HEK293T (cell line): ENCODE data around the gene CCM2.

ENCODE experiments used
- CTCF ChIA-PET: fragments of 350-600 bp; formaldehyde crosslinking; extraction: SDS; loops from one replicate; lab custom pipeline; 2021; ENCODE audit warnings: antibody characterized with exemption, inconsistent platforms; lab: Yijun Ruan, JAX
- POLR2A ChIA-PET: fragments of 350-600 bp; formaldehyde crosslinking; extraction: SDS; loops from one replicate; lab custom pipeline; 2020; ENCODE audit warnings: antibody characterized with exemption, inconsistent platforms; lab: Yijun Ruan, JAX
- DNase-seq: peaks from one replicate; pipeline ENCODE4 v3.0.0; 2012; ENCODE audit warnings: mixed read lengths; ENCODE audit errors: extremely low spot score
- ARNT ChIP-seq: fragments of 450-650 bp; IDR thresholded peaks from 2 replicates; pipeline ENCODE4 v1.6.1; 2017; ENCODE audit warnings: mild to moderate bottlenecking
- BHLHE40 ChIP-seq: fragments of 450-650 bp; IDR thresholded peaks from 2 replicates; pipeline ENCODE4 v1.6.1; 2016; ENCODE audit warnings: mild to moderate bottlenecking, moderate library complexity, borderline replicate concordance
- CTBP1 ChIP-seq: fragments of 450-650 bp; IDR thresholded peaks from 2 replicates; pipeline ENCODE4 v1.6.1; 2016; ENCODE audit warnings: borderline replicate concordance
- ELF4 ChIP-seq: fragments of 450-650 bp; IDR thresholded peaks from 2 replicates; pipeline ENCODE4 v1.6.1; 2017; ENCODE audit warnings: antibody characterized with exemption
- FOXA1 ChIP-seq: fragments of 450-650 bp; IDR thresholded peaks from 2 replicates; pipeline ENCODE4 v1.6.1; 2016; ENCODE audit warnings: mild to moderate bottlenecking
- FOXK2 ChIP-seq: fragments of 450-650 bp; IDR thresholded peaks from 2 replicates; pipeline ENCODE4 v1.6.1; 2016; ENCODE audit warnings: mild to moderate bottlenecking
- FOXM1 ChIP-seq: fragments of 450-650 bp; IDR thresholded peaks from 2 replicates; pipeline ENCODE4 v1.6.1; 2017; ENCODE audit warnings: mild to moderate bottlenecking, borderline replicate concordance
- HDGF ChIP-seq: fragments of 450-650 bp; IDR thresholded peaks from 2 replicates; pipeline ENCODE4 v1.6.1; 2017; ENCODE audit warnings: antibody characterized with exemption, borderline replicate concordance
- L3MBTL2 ChIP-seq: fragments of 450-650 bp; conservative IDR thresholded peaks from 2 replicates; pipeline ENCODE4 v1.6.1; 2016; ENCODE audit warnings: mild to moderate bottlenecking
- LEF1 ChIP-seq: fragments of 450-650 bp; IDR thresholded peaks from 2 replicates; pipeline ENCODE4 v1.6.1; 2017; ENCODE audit warnings: mild to moderate bottlenecking, borderline replicate concordance
- NFRKB ChIP-seq: fragments of 450-650 bp; IDR thresholded peaks from 2 replicates; pipeline ENCODE4 v1.6.1; 2016; ENCODE audit warnings: mild to moderate bottlenecking, moderate library complexity
- PKNOX1 ChIP-seq: fragments of 450-650 bp; IDR thresholded peaks from 2 replicates; pipeline ENCODE4 v1.6.1; 2016
- SP1 ChIP-seq: fragments of 450-650 bp; IDR thresholded peaks from 2 replicates; pipeline ENCODE4 v1.6.1; 2017
- SUZ12 ChIP-seq: fragments of 450-650 bp; IDR thresholded peaks from 2 replicates; pipeline ENCODE4 v1.6.1; 2016; ENCODE audit warnings: mild to moderate bottlenecking
- TARDBP ChIP-seq: fragments of 450-650 bp; IDR thresholded peaks from 2 replicates; pipeline ENCODE4 v1.6.1; 2016
- ZNF384 ChIP-seq: fragments of 450-650 bp; IDR thresholded peaks from 2 replicates; pipeline ENCODE4 v1.6.1; 2016

Gene CCM2

GRCh38 chr7:44975331-44976039, 24.5 kb upstream of the CCM2 start:
- TF ChIP-seq ZNF384: no peak
- TF ChIP-seq SP1: no peak
- TF ChIP-seq ELF4: no peak
- TF ChIP-seq ARNT: no peak
- no peak for TF ChIP-seq NFRKB
- TF ChIP-seq CTBP1: no peak
- no peak for TF ChIP-seq FOXK2
- TF ChIP-seq FOXM1: no peak
- no peak for TF ChIP-seq L3MBTL2
- TF ChIP-seq SUZ12: no peak
- no peak for TF ChIP-seq HDGF
- TF ChIP-seq PKNOX1: no peak
- TF ChIP-seq LEF1: no peak
- TF ChIP-seq FOXA1: no peak
- no peak for TF ChIP-seq BHLHE40
- no peak for TF ChIP-seq TARDBP
- DNase-seq: no peak
- ChIA-PET CTCF (interaction anchor here (1.1 to 4.2 kb wide), 3 partner anchors 117 to 161 kb away, joined by 3 to 76 read pairs (median 8); no protein-coding TSS in a partner anchor), POLR2A (interaction anchor here (1.5 to 5.6 kb wide), 2 partner anchors 9 to 22 kb away, joined by 3 to 71 read pairs; no protein-coding TSS in a partner anchor)

- no peak for DNase-seq
- POLR2A ChIA-PET: interaction anchor here (1.5 to 5.6 kb wide), 2 partner anchors 8 to 22 kb away, joined by 3 to 71 read pairs; no protein-coding TSS in a partner anchor
- CTCF ChIA-PET: no interaction called here
- TF ChIP-seq NFRKB (no peak), ARNT (no peak), L3MBTL2 (no peak), CTBP1 (no peak), BHLHE40 (no peak), TARDBP (no peak), LEF1 (no peak)
Observed at GRCh38 chr7:44976040-44976745, 23.8 kb upstream of the CCM2 start.

GRCh38 chr7:44976746-44977196, 23.2 kb upstream of the CCM2 start:
- DNase-seq: no peak
- TF ChIP-seq ARNT (no peak), SP1 (no peak), BHLHE40 (no peak), ZNF384 (no peak), PKNOX1 (no peak), FOXA1 (no peak), NFRKB (no peak)
- ChIA-PET CTCF (no interaction called here), POLR2A (interaction anchor here (1.1 to 1.5 kb wide), 2 partner anchors 21 to 135 kb away, joined by 3 read pairs; partner anchors contain the start of gene TBRG4)

GRCh38 chr7:44977304-44977958, 22.6 kb upstream of the CCM2 start:
- POLR2A ChIA-PET: interaction anchor here (1.1 kb wide), 1 partner anchor 134 kb away, joined by 3 read pairs; the partner anchor contains the start of gene TBRG4
- no peak for DNase-seq
- TF ChIP-seq BHLHE40: no peak
- no peak for TF ChIP-seq TARDBP
- TF ChIP-seq ELF4: no peak
- no peak for TF ChIP-seq FOXM1
- TF ChIP-seq L3MBTL2: no peak
- CTCF ChIA-PET: no interaction called here

GRCh38 chr7:44977959-44978335, 22.1 kb upstream of the CCM2 start:
- no peak for DNase-seq
- ChIA-PET POLR2A (interaction anchor here (1.1 kb wide), 1 partner anchor 134 kb away, joined by 3 read pairs; the partner anchor contains the start of gene TBRG4), CTCF (no interaction called here)
- TF ChIP-seq ZNF384: no peak
- TF ChIP-seq CTBP1: no peak
- no peak for TF ChIP-seq ARNT
- no peak for TF ChIP-seq SP1
- no peak for TF ChIP-seq HDGF
- no peak for TF ChIP-seq PKNOX1
- TF ChIP-seq FOXM1: no peak
- no peak for TF ChIP-seq FOXA1
- TF ChIP-seq FOXK2: no peak
- no peak for TF ChIP-seq L3MBTL2
- no peak for TF ChIP-seq TARDBP
- TF ChIP-seq LEF1: no peak
- TF ChIP-seq BHLHE40: no peak
- TF ChIP-seq ELF4: no peak
- TF ChIP-seq NFRKB: no peak
- no peak for TF ChIP-seq SUZ12
